ENCODE results near the gene MRPL12. TPM values are rescaled to one million over a fixed set of nuclear protein-coding genes. Genes with fewer than 3 reads are reported as not detected.
"Not testable (repeated sequence)": the region's sequence is repeated elsewhere in the genome, so short reads cannot be mapped to it uniquely, and the experiment has no call there.

Gene MRPL12
- total RNA-seq, 2 donors from 2014 or later: 49.1 to 64.7 TPM

DNA sequence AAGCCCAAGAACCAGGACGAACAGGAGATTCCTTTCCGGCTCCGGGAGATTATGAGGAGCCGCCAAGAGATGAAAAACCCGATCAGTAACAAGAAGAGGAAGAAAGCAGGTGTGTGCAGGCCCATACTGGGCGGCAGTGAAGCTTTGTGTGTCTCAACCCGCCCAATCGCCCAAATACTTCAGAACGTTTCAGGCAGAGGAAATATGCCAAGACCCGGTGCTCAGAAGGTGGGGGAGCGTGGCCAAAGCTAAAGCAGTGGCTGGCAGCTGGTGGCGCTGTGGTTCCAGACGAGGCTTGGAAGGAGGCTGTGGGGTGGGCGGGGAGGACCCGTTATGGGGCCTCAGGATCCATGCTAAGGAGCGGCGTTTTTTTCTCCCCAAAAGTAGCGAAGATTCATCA, 35.4 kb upstream of the MRPL12 start:
- DNase-seq: no peak
- Mint-ChIP-seq H3K9me3 (no peaks in the 10 kb centered on the region), H3K27me3 (ENCODE audit: low read depth) (no peaks in the 10 kb centered on the region)

DNA sequence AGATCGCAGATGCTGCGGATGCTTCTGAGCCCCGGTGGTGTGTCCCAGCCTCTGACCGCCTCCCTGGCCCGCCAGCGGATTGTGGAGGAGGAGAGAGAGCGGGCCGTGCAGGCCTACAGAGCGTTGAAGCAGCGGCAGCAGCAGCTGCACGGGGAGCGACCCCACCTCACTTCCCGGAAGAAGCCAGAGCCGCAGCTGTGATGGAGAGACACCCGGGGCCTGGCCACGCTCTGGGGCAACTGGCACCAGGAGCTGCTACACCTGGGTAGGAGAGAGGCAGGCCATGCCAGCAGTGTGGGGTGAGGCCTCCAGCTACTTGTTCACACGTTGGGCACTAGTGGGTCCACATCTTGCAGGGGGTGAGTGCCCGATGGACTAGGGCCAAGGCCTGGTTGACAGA, 30.7 kb upstream of the MRPL12 start:
- no peak overlapping the region for H3K27ac Mint-ChIP-seq
- ATAC-seq (replicated peaks in 1 of 2) (no peak), DNase-seq (no peak)
- H3K27me3 Mint-ChIP-seq (ENCODE audit: low read depth): no peaks in the 10 kb centered on the region
- H3K9me3 Mint-ChIP-seq: no peaks in the 10 kb centered on the region
- H3K4me1 Mint-ChIP-seq (ENCODE audit: low read depth): peaks cover 19% of the 10 kb centered on the region
- peaks cover 4 to 24% of the 10 kb centered on the region in 2 donors for H3K36me3 Mint-ChIP-seq (ENCODE audit: insufficient read depth in 2 of 2)
- no peak overlapping the region for H3K4me3 Mint-ChIP-seq

More for the DNA sequence above, 35.4 kb upstream of the MRPL12 start:
- Mint-ChIP-seq H3K36me3 (ENCODE audit: insufficient read depth in 2 of 2) (peaks cover 4 to 27% of the 10 kb centered on the region in 2 donors), H3K27ac (no peak overlapping the region), H3K4me3 (peak overlapping the region; percentile 94 to 96), H3K4me1 (ENCODE audit: low read depth) (peaks cover 55% of the 10 kb centered on the region)
- ATAC-seq (replicated peaks in 1 of 2): no peak

DNA sequence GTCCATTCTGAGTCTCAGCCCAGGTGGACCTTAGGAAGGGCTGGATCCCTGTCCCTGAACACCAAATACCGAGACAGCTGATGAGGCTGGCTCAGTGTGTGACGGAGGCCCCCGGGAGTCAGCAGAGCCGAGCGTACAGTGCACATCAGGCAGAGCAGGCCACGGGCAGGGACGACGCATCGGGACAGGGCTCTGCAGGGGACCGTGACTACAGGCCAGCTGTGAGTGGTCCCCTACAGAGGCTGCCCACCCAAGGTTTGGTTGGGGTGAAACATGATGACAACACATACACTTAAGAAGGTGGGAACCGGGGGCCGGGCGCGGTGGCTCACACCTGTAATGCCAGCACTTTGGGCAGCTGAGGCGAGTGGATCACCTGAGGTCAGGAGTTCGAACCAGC, 30.2 kb upstream of the MRPL12 start:
- H3K27me3 Mint-ChIP-seq (ENCODE audit: low read depth): no peaks in the 10 kb centered on the region
- H3K36me3 Mint-ChIP-seq (ENCODE audit: insufficient read depth in 2 of 2): peaks cover 2 to 21% of the 10 kb centered on the region in 2 donors
- no peaks in the 10 kb centered on the region for H3K9me3 Mint-ChIP-seq
- H3K4me3 Mint-ChIP-seq: no peak overlapping the region
- peaks cover 14% of the 10 kb centered on the region for H3K4me1 Mint-ChIP-seq (ENCODE audit: low read depth)
- ATAC-seq (replicated peaks in 1 of 2) (peak; percentile 17 to 21), DNase-seq (no peak)
- H3K27ac Mint-ChIP-seq: no peak overlapping the region

DNA sequence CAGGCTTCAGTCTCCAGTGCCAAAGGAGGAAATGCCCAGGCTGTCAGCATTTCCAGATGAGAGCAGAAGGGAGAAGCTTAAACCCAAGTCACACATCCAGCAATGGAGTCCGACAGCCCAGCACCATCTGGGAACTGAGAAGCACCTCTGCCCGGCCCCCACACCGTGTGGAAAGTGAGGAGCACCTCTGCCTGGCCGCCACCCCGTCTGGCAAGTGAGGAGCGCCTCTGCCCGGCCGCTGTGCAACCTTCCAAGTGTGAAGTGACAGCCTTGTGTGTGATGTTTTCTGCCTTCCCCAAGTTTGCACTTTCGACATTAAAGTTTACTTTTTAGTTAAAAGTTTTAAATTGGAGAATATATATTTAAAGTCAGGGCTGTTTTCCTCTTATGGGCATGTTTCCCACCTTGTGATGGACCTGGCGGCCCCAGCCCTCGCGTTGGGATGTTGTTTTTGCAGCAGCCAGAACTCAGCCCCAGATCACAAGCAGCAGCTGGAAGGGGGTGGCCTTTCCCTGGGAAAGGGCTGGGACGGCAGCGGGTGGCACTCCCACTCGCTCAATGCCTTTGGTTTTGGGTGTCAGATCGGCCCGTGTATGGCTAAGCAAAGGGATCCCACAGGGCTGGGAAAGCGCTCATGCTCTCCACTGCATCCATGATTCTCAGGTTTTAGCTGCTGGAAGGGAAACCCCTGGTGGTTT, 29.5 kb upstream of the MRPL12 start:
- H3K36me3 Mint-ChIP-seq (ENCODE audit: insufficient read depth in 2 of 2): peaks cover 0 to 17% of the 10 kb centered on the region in 2 donors
- no peaks in the 10 kb centered on the region for H3K9me3 Mint-ChIP-seq
- no peaks in the 10 kb centered on the region for H3K27me3 Mint-ChIP-seq (ENCODE audit: low read depth)
- no peak for DNase-seq
- ATAC-seq (replicated peaks in 1 of 2): no peak
- no peak overlapping the region for H3K27ac Mint-ChIP-seq
- peaks cover 7% of the 10 kb centered on the region for H3K4me1 Mint-ChIP-seq (ENCODE audit: low read depth)
- no peak overlapping the region for H3K4me3 Mint-ChIP-seq

DNA sequence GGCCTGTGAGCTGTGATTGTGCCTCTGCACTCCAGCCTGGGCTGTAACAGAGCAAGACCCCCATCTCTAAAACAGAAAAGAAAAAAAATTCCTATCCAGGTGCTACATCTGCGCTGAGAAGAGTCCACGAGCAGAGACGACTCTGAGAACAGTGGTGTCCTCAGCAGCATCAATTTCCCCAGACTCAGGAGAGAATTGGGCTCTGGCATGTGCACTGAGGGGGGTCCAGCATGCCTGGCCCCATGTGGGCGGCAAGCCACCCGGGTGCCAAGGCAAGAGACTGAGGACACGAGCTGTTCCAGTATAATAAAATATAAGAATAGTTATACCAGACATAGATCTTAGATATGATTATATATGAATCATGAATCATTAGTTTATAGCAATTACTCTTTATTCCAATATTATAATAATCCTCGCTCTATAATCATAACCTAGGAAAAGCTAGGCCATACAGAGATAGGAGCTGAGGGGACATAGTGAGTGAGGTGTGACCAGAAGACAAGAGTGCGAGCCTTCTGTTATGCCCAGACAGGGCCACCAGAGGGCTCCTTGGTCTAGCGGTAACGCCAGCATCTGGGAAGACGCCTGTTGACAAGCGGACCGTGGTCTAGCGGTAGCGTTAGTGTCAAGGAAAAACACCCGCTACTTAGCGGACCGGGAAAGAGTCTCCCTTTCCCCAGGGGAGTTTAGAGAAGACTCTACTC, 27.5 kb upstream of the MRPL12 start:
- not testable (repeated sequence) for ATAC-seq (replicated peaks in 1 of 2); H3K9me3 Mint-ChIP-seq; H3K27ac Mint-ChIP-seq; H3K4me1 Mint-ChIP-seq (ENCODE audit: low read depth); H3K4me3 Mint-ChIP-seq; H3K27me3 Mint-ChIP-seq (ENCODE audit: low read depth); H3K36me3 Mint-ChIP-seq (ENCODE audit: insufficient read depth in 2 of 2)
- DNase-seq: peak; percentile 28 to 40

DNA sequence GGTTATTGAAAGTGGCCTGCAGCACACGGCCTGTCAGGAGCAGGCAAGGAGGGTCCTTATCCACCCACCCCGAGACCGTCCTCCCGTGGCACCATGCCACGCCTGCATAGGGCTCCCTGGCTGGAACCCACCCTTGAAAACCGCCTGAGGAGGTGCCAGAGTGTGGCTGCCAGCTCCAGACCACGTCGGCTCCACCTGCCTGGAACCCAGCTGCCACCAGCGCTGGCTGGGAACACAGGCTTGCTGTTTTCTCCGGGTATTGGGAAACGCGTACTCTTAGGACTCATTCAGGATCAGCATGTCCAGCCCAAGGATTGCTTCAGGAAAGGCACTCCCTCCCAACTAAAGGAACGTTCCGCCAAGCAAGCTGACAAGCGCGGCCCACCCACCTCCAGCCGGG, 26.3 kb upstream of the MRPL12 start:
- DNase-seq (no peak), ATAC-seq (replicated peaks in 1 of 2) (no peak)
- H3K27ac Mint-ChIP-seq: no peak overlapping the region
- no peaks in the 10 kb centered on the region for H3K9me3 Mint-ChIP-seq
- H3K36me3 Mint-ChIP-seq (ENCODE audit: insufficient read depth in 2 of 2): peaks cover 1 to 6% of the 10 kb centered on the region in 2 donors
- H3K4me3 Mint-ChIP-seq: no peak overlapping the region
- H3K4me1 Mint-ChIP-seq (ENCODE audit: low read depth): peaks cover 11% of the 10 kb centered on the region
- no peaks in the 10 kb centered on the region for H3K27me3 Mint-ChIP-seq (ENCODE audit: low read depth)

DNA sequence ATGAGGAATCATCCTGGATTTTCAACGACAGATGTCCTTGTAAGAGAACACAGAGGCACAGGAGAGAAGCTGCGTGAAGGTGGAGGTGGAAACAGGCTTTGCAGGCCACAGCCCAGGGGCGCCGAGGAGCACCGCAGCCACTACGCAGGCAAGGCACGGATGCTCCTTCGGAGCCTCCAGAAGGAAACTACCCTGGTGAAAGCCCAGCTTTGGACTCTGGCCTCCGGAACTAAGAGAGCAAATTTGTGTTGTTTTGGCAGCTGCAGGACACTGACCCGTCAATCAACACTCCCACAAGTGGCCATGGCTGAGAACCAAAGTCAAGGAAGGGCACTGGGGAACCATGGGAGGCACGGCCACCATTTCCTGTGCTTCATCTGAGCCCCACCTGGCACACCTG, 23.0 kb upstream of the MRPL12 start:
- H3K36me3 Mint-ChIP-seq (ENCODE audit: insufficient read depth in 2 of 2): peaks cover 0 to 4% of the 10 kb centered on the region in 2 donors
- DNase-seq (no peak), ATAC-seq (replicated peaks in 1 of 2) (no peak)
- H3K9me3 Mint-ChIP-seq: no peaks in the 10 kb centered on the region
- H3K4me3 Mint-ChIP-seq: no peak overlapping the region
- H3K27ac Mint-ChIP-seq: no peak overlapping the region
- H3K27me3 Mint-ChIP-seq (ENCODE audit: low read depth): no peaks in the 10 kb centered on the region
- H3K4me1 Mint-ChIP-seq (ENCODE audit: low read depth): peaks cover 27% of the 10 kb centered on the region

DNA sequence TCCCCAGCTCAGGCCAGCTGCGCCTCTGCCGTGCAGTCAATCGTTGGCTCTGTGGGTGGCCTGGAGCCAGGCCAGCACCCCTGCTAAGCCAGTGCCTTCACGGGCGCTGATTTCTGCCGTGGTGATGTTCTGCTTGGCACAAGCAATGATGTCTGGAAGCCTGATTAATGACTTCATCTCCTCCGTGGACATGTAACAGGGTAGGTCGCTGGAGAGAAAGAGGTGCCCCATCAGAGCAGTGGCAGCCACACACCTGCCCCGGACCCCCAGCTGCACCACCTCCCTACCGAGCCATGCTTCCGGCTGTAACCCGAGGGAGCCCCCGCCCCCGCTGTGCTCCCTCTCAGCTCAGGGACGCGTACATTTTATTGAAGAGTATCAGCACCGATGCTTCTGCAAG, 21.5 kb upstream of the MRPL12 start:
- H3K4me1 Mint-ChIP-seq (ENCODE audit: low read depth): peaks cover 31% of the 10 kb centered on the region
- H3K27me3 Mint-ChIP-seq (ENCODE audit: low read depth): no peaks in the 10 kb centered on the region
- H3K4me3 Mint-ChIP-seq: peak overlapping the region in 1 of 2 donors; percentile 19
- H3K9me3 Mint-ChIP-seq: no peaks in the 10 kb centered on the region
- H3K36me3 Mint-ChIP-seq (ENCODE audit: insufficient read depth in 2 of 2): peaks cover 4 to 6% of the 10 kb centered on the region in 2 donors
- ATAC-seq (replicated peaks in 1 of 2) (no peak), DNase-seq (no peak)
- H3K27ac Mint-ChIP-seq: no peak overlapping the region

DNA sequence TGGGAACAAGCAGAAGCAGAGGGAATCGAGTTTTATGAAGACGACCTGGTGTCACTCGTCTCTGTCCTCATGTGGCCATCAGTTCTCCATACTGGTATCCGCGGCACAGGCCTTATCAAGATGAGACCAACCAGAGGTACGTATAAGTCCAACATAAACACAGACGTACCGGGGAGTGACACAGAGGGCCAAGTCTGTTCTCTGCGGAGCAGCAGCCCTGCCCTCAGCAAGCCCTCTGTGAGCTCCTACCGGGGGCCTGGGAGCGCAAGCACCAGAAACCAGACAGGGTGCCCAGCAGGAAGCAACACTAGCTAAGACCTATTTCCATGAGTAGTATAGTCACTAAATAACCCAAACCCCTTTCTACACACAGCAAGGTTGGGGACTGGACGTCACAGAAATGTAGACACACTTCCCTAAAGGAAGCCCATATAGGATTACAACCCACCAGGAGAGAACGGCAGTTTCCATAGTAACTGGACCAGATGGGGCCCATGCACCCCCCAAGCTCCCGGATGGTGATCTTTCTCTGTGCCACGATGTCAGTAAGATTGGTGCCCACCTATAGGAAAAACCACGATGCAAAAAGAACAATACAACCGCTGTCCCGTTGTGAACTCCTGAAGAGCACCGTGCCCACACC, 20.5 kb upstream of the MRPL12 start:
- H3K9me3 Mint-ChIP-seq: no peaks in the 10 kb centered on the region
- peaks cover 4 to 9% of the 10 kb centered on the region in 2 donors for H3K36me3 Mint-ChIP-seq (ENCODE audit: insufficient read depth in 2 of 2)
- ATAC-seq (replicated peaks in 1 of 2) (no peak), DNase-seq (no peak)
- peaks cover 35% of the 10 kb centered on the region for H3K4me1 Mint-ChIP-seq (ENCODE audit: low read depth)
- peak overlapping the region; percentile 80 to 87 for H3K4me3 Mint-ChIP-seq
- peak overlapping the region; percentile 83 for H3K27ac Mint-ChIP-seq
- H3K27me3 Mint-ChIP-seq (ENCODE audit: low read depth): no peaks in the 10 kb centered on the region

DNA sequence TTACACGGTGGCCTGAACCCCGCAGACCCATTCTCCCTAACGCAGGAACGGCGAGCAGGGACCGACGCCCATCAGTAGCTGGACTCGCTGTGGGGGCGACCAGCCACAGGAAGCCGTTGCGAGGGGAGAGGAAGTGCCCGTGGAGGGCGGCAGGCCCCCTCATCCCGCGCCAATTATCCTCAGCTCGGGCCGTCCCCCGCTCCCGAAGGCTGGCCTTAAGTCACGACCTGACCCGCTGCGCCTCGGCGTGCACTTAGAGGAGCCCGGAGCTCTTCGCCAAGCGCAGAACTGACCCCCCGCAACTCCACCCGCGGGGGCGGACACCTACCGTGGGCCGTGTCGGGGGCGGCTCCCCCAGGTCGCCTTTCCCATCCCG, 20.0 kb upstream of the MRPL12 start:
- H3K27me3 Mint-ChIP-seq (ENCODE audit: low read depth): no peaks in the 10 kb centered on the region
- no peaks in the 10 kb centered on the region for H3K9me3 Mint-ChIP-seq
- peaks cover 4 to 9% of the 10 kb centered on the region in 2 donors for H3K36me3 Mint-ChIP-seq (ENCODE audit: insufficient read depth in 2 of 2)
- peak; percentile 3 to 6 for ATAC-seq (replicated peaks in 1 of 2)
- DNase-seq: peak in 1 of 2 donors; percentile 32
- peak overlapping the region; percentile 80 to 87 for H3K4me3 Mint-ChIP-seq
- peak overlapping the region; percentile 83 for H3K27ac Mint-ChIP-seq
- H3K4me1 Mint-ChIP-seq (ENCODE audit: low read depth): peaks cover 35% of the 10 kb centered on the region

DNA sequence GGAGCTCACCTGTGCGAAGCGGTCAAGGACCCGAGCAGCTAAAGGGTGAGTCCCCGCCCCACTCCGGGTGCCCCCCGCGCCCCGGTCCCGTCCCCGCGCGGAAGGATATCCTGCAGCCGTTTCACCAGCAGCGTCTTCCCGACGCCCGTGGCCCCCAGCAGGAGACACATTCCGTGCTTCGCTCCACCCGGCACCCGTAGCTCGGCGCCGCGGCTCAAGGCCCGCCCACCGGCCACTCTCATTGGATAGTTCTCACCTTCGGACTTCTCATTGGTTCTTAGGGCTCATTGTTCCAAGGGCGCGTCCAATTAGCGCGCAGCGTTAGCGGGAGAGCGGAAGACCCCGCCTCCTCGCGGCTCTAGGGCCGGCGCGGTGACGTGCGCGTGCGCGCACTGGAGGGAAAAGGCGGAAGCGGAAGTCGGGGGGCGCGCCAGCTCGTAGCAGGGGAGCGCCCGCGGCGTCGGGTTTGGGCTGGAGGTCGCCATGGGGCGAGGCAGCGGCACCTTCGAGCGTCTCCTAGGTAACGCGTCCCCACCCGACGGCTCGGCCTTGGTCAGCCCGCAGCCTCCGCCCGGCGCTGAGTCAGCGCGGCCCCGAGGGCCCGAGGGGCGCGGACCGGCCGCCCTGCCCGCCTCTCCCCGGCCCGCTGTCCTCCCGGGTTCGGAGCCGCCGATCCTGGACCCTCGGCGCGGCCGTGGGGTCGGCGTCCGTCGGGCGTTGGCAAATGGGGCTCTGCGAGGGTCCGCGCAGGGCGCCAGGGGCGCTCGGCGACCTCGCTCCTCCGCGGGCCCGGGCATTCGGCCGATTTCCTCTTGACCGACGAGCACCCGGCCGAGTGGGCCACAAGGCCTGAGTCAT, 19.4 kb upstream of the MRPL12 start, which contains the start of the genes ARL16 and HGS:
Gene ARL16, minus strand, starts transcription at position 214 of the 858 bp plus-strand sequence. Its CDS starts 44 bp downstream, at position 170.
Gene HGS, plus strand, starts transcription at position 428 of the 858 bp plus-strand sequence. Its CDS starts 56 bp downstream, at position 484.
- Mint-ChIP-seq H3K4me1 (ENCODE audit: low read depth) (peaks cover 35% of the 10 kb centered on the region), H3K27ac (peak within 1 kb of the TSS; percentile 88), H3K9me3 (no peaks in the 10 kb centered on the region), H3K36me3 (ENCODE audit: insufficient read depth in 2 of 2) (peaks cover 6 to 9% of the 10 kb centered on the region in 2 donors), H3K4me3 (peak within 1 kb of the TSS; percentile 87 to 95), H3K27me3 (ENCODE audit: low read depth) (no peaks in the 10 kb centered on the region)
- DNase-seq (peak; percentile 98), ATAC-seq (replicated peaks in 1 of 2) (peak; percentile 94 to 96)

DNA sequence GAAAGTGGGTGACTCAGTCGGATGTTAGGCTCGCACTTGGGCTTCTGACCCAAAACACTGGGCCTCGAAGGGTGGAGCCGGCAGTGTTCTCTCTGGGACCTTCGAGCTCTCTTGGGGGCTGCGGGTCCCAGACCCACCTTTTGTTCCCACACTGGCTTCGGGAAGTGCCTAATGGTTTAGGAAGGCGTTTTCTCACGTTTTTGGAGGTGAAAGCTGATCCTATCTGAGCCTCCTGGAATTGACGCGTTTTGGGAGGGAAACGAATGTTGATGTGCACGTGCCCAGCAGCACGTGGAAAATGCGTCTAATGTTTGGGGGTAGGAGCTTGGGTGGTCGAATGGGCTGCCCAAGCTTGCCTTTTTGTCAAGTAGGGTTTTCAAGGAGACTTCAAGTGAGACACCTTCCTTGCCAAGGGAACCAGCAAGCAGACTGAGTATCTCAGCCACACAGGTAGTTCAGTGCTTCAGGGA, 18.7 kb upstream of the MRPL12 start:
- Mint-ChIP-seq H3K36me3 (ENCODE audit: insufficient read depth in 2 of 2) (peaks cover 6 to 14% of the 10 kb centered on the region in 2 donors), H3K9me3 (no peaks in the 10 kb centered on the region)
- DNase-seq: peak in 1 of 2 donors; percentile 58

More for the DNA sequence above, 18.7 kb upstream of the MRPL12 start:
- ATAC-seq (replicated peaks in 1 of 2): peak in 1 of 2 donors; percentile 39
- H3K27me3 Mint-ChIP-seq (ENCODE audit: low read depth): no peaks in the 10 kb centered on the region
- peak overlapping the region; percentile 88 for H3K27ac Mint-ChIP-seq
- H3K4me3 Mint-ChIP-seq: peak overlapping the region; percentile 87 to 95
- peaks cover 35% of the 10 kb centered on the region for H3K4me1 Mint-ChIP-seq (ENCODE audit: low read depth)
